Measurements from ENCODE around the gene MEX3A.

DNA sequence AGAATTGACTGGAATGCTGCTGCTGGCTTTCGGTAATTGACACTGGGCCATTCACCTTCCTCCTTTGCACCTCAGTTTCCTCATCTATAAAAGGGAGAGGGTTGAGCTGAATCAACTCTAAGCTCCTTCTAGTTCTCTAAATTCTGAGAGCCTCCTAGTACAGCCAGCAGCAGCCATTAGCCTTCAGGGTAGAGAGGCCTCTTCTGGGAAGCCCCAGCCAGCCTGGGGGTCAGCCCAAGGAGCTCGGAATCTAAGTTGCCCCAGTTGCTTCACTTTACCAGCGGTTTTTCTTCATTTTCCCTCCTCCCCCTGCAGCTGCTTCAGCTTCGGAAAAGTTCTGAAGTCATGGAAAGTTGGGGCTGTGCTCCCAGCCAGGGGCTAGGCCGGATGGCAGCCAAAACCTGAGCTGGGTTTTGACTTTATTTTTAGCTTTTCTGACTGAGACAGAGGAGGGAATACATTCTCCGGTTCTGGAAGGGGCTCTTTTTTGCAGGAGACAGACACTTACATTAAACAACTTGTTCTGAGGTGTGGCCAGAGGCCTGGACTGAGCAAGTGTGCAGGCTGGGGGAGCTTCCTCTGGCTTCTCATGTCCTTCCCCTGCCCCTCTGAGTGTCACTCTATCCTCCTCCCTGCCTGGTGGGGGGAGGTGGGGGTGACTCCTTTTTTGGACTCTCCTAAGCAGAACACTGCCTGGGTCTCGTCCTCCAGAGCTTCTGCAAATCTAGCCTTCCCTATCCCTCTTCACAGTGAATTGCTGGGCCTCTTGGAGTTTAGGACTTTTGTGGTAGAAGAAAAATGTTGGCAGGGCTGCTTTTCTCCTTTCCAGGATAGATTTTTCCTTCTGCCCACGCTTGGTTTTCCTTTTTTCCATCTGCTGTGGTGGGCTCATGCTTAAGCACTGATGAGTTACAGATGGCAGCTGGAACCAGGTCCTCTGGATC, 46.7 kb upstream of the MEX3A start:
- TF ChIP-seq, protein P1, sequence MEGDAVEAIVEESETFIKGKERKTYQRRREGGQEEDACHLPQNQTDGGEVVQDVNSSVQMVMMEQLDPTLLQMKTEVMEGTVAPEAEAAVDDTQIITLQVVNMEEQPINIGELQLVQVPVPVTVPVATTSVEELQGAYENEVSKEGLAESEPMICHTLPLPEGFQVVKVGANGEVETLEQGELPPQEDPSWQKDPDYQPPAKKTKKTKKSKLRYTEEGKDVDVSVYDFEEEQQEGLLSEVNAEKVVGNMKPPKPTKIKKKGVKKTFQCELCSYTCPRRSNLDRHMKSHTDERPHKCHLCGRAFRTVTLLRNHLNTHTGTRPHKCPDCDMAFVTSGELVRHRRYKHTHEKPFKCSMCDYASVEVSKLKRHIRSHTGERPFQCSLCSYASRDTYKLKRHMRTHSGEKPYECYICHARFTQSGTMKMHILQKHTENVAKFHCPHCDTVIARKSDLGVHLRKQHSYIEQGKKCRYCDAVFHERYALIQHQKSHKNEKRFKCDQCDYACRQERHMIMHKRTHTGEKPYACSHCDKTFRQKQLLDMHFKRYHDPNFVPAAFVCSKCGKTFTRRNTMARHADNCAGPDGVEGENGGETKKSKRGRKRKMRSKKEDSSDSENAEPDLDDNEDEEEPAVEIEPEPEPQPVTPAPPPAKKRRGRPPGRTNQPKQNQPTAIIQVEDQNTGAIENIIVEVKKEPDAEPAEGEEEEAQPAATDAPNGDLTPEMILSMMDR (conservative IDR thresholded peaks at IDR 0.05; ENCODE audit: low read length): no peak
- TF ChIP-seq EZH2phosphoT487 (IDR thresholded peaks at IDR 0.05; ENCODE audit: borderline replicate concordance): no peak
